NCI-H146 (cell line): Measurements from ENCODE around the gene KLHL6.
"Not testable (repeated sequence)": the region's sequence is repeated elsewhere in the genome, so short reads cannot be mapped to it uniquely, and the experiment has no call there.

Experiments used
- DNase-seq: peaks from one replicate; lab custom pipeline; 2025; lab: John Stamatoyannopoulos, UW

The KLHL6 gene

DNA sequence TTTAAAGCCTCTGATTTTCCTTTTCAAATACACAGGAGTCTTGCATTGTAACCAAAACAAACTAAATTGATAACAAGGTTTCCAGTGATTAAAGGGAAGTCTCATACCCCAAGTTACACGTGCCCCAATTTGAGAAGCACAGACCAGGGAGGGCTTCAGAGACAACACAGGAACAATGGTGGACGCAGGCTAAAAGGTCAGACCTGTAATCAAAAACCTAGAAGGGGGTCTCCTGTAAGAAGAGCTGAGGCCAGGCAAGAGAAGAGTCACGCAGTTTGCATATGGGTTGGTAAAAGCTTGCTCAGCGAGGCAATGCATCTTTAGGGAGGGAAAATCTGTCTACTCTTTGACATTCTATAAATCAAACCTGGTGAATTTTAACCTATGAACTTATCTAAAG lies 68.5 kb downstream of the KLHL6 start:
- no peak for DNase-seq

DNA sequence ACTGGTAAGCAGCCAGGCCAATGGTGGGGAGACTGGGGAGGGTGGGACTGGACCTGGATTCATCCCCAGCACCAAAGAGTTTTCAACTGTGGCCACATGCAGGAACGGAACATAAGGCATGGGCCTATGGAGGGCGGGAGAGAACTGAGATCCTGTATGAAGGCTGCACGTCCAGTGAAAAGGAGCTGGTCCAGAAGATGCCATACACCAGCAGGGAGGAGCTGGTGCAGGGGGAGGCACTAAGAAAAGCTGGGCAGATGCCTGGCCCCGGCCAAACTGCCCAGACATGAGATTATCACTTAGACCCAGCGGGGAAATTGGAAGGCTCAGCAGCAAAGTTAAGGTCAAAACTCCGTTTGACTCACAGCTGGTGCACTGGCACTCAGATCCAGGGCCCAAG lies 69.0 kb downstream of the KLHL6 start:
- no peak for DNase-seq

GRCh38 chr3:183485585-183485984 lies 69.9 kb downstream of the KLHL6 start:
- DNase-seq, result no peak

DNA sequence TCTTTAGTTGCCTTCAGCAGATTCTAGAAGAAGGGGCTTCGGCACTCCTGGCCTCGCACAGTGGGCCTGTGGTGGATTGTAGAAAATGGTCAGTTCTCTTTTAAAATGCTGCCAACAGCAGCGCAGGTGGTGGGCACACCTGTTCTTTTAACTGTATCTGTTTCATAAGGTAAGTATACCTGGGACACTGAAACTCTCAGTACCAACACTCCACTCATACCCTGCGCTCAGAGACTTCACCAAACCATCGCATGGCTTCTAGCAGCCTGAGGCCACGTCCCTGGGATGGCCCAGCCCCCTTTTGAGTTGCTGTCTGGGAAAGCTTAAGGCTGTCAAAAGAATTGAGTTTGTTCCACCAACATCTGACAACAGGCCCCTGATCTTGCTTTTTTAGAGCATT lies 70.4 kb downstream of the KLHL6 start:
- DNase-seq, result no peak

DNA sequence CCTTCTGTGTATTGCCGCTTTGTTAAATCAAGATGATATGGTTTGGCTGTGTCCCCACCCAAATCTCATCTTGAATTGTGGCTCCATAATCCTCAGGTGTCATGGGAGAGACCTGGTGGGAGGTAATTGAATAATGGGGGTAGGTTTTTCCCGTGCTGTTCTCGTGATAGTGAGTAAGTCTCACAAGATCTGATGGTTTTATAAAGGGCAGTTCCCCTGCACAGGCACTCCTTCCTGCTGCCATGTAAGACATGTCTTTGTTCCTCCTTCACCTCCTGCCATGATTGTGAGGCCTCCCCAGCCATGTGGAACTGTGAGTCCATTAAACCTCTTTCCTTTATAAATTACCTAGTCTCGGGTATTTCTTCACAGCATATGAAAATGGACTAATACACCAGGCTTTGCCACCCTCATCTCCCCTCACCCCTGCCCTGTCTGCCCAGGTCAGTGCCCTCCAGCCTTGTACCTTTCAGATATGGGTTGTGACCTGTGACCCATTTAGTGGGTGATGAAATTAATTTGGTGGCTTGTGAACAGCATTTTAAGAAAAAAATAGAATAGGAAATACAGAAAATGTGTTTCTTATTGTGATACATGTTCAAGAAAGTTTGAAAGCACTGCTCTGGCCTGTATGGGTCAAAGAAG lies 71.0 kb downstream of the KLHL6 start:
- no peak for DNase-seq

DNA sequence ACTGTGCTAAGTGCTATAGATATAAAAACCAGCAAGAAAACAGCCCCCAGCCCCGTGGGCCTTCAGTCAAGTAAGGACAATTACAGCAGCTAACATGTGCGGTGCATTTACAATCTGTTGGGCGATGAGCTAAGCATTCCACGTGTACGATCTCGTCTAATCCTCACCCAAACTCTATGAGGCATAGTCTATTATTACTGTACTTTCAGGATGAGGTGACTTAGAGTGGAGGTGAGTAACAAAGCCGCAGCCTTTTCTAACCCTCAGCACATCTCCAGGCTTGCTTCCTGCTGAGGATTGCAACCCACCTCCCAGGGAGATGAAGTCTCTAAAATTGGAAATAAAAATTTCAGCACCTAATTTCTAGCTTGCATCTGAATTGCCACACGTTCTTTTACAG lies 73.9 kb downstream of the KLHL6 start:
- DNase-seq, result no peak

GRCh38 chr3:183478501-183478900 lies 77.0 kb downstream of the KLHL6 start:
- DNase-seq, result peak; percentile 99

DNA sequence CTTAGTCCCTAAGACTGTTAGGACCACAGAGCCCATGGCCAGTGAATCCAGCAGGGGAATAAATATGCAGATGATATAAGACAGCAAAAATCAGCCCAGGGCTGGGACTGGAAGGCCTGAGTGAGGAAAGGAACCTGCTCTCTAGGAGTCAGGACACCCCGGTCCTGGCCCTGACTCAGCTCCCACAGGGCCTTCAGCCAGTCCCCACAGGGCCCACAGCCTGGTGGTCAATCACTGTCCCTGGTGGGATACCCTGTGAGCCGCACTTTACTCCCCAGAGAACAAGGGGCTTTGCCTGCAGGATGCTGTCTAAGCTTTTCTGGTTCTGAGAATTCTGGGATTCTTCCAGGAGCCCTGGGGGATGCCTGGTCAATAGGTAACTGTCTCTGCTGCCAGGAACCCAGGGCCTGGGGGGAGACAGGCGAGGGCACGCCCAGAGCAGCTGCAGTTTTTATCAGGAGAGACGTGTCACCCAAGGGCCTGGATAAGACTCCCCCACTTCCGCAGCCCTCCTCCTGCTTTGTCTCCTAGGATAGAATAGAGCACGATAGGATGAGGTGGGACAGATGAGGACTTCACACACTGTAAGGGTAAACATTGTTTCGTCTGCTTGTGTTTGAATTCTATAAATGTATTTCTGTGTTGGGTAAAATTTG lies 77.6 kb downstream of the KLHL6 start:
- peak; percentile 97 for DNase-seq

- not testable (repeated sequence) for DNase-seq
These were observed 79.7 kb downstream of the KLHL6 start for GRCh38 chr3:183475764-183476162.

DNA sequence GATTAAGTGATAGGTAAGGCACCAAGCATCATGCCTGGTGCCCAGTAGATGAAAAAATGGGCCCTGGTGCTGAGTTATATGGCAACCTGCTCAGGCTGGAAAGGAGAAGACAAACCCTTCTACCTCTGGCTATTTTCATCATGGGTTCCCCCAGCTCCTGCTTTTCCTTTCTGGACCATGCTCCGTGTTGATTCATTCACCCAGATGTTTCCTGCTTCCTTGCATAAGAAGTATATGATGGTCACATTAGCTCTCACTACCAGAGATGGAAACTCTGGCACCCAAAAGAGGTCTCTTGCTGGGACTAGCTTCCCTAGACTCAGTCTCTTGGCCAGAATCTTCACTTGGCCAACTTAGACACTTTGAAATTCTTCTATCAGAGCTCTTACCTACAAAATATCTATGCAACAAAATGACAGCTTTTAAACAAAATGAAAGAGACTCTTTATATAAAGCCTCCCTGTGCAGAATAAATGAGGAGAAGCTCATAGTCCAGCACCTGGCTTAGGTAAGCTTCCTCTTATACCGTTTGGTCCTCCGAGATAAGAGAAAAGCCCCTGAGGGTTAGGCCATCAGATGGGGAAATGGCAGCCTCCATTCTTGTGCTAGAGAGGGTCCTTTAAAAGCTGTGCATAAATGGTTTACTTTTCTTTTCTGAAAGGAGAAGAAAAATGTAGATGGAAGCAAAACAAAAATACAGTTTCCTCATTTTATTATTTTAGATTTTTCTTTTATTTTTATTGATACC lies 80.3 kb downstream of the KLHL6 start:
- DNase-seq, result peak; percentile 40

DNA sequence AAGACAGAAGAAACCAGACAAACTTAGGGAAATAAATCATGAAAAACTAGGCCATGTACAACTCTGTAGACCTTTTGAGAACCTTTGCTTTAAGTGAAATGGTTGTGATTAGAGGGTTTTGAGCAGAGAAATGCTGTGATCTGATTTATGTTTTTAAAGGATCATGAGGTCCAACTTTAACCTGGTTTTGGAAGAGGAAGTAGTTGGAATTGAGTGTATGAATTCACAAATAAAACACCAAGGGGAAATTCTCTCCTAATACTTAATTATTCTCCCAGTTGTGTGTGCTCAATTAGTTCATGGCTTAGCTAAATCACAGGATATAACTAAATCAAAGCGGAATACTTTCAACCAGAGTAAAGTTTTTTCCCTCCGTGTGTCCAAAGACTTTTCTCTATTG lies 81.5 kb downstream of the KLHL6 start:
- no peak for DNase-seq

- DNase-seq, result no peak
These were observed 83.4 kb downstream of the KLHL6 start for GRCh38 chr3:183472155-183472554.

GRCh38 chr3:183468424-183468823 lies 87.1 kb downstream of the KLHL6 start:
- DNase-seq, result peak; percentile 36

- no peak for DNase-seq
These were observed 88.9 kb downstream of the KLHL6 start for GRCh38 chr3:183466575-183466974.

GRCh38 chr3:183465710-183466109 lies 89.8 kb downstream of the KLHL6 start:
- DNase-seq, result not testable (repeated sequence)

DNA sequence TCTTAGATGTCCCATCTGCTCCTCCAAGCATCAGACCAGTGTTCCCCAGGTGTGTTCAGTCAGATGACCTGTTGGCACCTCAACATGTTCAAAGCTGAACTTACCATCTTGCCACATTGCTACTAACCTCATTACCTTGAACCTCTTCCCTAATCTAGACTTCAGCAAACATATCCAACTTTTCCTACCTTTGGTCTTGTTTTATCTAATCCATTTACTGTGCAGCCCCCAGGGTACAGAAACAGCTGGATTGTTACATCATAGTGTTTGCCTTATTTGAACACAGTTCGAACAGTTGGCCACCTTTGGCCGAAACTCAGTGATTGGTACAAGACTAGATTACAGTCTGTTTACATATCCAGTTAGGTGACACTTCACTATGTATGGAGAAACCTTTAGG lies 91.0 kb downstream of the KLHL6 start:
- no peak for DNase-seq

- no peak for DNase-seq
These were observed 95.1 kb downstream of the KLHL6 start for GRCh38 chr3:183460081-183461055.

GRCh38 chr3:183455089-183455488 lies 100.4 kb downstream of the KLHL6 start:
- DNase-seq, result peak; percentile 74

DNA sequence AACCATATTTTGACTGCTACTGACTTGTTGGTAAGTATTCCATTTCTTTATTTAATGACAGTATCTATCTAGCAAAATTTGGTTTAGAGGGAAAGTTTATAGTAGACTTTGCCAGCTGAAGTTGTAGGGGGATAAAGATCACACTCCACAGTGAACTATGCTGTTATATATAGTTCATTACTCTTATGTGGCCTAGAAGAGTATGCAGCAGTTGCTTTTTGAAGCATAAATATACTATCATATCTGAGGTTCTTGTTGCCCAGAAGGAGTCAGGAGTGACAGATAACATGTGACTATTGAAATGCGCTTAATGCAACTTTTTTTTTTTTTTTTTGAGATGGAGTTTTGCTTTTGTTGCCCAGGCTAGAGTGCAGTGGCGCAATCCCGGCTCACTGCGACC lies 101.4 kb downstream of the KLHL6 start:
- no peak for DNase-seq

DNA sequence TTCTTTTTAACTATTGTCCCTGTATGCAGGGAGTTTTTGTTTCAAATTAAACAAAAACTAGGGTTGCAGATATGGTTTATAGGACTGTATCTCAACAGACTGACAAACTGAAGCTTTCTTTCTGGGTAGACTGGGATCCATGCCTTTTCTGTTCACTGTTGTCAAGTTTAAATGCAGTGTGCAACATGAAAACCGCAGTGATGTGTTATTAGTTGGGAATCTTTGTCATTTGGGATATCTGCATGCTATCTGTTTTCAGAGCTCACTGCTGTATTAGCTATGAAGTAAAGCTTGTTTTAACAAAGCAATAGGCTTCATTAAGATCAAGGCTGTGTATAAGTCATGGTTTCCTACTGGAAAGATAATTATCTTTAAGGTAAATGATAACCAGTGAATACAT lies 105.7 kb downstream of the KLHL6 start:
- DNase-seq, result no peak

- DNase-seq, result peak; percentile 19
These were observed 106.1 kb downstream of the KLHL6 start for GRCh38 chr3:183449391-183449790.
